GM10266 (cell line): Measurements from ENCODE around the gene MN1.

Experiments
- DNase-seq: peaks from one replicate; pipeline ENCODE4 v3.0.0; 2012; ENCODE audit errors: extremely low spot score
- TF ChIP-seq, protein P1 (sequence below): IDR thresholded peaks from 2 replicates; pipeline ENCODE4 v1.5.1; 2012; ENCODE audit warnings: mild to moderate bottlenecking, low read depth; ENCODE audit not compliant: control insufficient read depth, insufficient read depth; ENCODE audit errors: missing control alignments

MN1 gene

GRCh38 chr22:27714068-27714467 lies 87.5 kb downstream of the MN1 start:
- TF ChIP-seq, protein P1, sequence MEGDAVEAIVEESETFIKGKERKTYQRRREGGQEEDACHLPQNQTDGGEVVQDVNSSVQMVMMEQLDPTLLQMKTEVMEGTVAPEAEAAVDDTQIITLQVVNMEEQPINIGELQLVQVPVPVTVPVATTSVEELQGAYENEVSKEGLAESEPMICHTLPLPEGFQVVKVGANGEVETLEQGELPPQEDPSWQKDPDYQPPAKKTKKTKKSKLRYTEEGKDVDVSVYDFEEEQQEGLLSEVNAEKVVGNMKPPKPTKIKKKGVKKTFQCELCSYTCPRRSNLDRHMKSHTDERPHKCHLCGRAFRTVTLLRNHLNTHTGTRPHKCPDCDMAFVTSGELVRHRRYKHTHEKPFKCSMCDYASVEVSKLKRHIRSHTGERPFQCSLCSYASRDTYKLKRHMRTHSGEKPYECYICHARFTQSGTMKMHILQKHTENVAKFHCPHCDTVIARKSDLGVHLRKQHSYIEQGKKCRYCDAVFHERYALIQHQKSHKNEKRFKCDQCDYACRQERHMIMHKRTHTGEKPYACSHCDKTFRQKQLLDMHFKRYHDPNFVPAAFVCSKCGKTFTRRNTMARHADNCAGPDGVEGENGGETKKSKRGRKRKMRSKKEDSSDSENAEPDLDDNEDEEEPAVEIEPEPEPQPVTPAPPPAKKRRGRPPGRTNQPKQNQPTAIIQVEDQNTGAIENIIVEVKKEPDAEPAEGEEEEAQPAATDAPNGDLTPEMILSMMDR: no peak
- no peak for DNase-seq

DNA sequence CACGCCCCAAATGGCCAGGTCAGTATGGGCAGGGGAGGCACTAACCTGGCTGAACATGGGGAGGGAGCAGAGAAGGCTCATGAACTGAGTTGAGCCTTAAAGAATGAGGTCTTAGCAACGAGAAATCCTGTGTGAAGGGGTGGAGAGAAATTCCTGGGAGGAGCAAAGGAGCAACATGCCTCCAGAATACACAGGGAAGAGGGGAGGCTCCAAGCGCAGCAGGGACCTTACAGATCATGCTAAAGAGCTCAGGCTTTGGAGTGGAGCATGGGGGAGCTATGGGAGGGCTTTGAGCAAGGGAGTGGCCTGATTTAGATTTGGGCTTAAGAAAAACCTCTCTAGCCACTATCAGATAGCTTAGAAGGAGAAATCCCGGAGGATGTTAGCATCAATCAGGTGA lies 88.1 kb downstream of the MN1 start:
- no peak for DNase-seq
- TF ChIP-seq, protein P1: no peak

DNA sequence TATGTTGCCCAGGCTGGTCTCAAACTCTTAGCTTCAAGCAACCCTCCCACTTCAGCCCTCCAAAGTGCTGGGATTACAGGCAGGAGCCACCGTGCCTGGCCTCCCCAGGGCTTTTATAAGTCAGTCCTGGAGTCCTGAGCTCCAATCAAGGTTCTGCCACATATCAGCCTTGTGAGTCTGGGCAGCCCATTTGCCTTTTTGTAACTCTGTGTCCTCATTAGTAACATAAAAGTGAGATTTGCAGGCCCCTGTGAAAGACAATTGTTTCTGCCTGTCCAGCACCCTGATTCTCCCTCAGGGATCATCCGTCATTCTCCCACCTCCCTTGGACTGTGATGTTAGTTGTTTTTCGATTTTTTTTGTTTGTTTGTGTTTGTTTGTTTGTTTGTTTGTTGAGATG lies 89.8 kb downstream of the MN1 start:
- DNase-seq: no peak
- TF ChIP-seq, protein P1: no peak

GRCh38 chr22:27711012-27711411 lies 90.5 kb downstream of the MN1 start:
- no peak for DNase-seq
- TF ChIP-seq, protein P1: no peak

DNA sequence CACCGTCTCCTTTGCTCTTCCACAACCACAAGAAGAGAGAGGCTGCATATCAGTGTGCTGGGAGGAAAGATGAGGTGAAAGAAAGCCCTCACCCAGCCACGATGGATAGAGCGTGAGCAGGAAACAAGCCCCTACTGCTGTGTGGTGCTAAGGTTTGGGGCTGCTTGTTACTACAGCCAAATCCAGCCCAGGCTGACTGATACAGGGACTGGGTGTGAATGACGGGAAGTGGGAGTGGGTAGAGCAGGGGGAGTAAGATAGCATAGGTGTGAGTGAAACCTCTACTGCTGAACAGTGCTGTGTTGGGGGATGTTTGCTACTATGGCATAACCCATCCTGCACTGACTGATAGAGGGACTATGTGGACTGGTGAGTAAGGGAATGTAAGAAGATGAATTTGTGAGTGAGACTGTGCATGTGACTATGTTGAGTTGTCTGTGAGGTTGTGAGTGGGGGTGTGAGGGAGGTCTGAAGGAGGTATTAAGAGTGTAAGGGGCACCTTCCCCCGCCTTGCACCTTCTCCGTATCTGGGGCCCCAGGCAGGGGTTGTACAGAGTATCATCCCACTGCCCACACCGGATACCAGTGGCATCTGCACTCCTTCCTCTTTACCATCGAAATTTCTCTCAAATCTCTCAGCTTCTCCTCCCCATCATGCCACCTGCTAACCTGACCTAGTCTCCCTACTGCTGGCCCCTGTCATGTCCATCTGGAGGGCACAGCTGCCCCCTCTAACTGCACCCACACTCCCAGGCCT lies 91.5 kb downstream of the MN1 start:
- TF ChIP-seq, protein P1: no peak

GRCh38 chr22:27706489-27706888 lies 95.1 kb downstream of the MN1 start:
- TF ChIP-seq, protein P1: no peak

More for the DNA sequence above, 91.5 kb downstream of the MN1 start:
- DNase-seq: no peak

GRCh38 chr22:27705408-27706080 lies 96.0 kb downstream of the MN1 start:
- no peak for DNase-seq
- TF ChIP-seq, protein P1: no peak

More at GRCh38 chr22:27706489-27706888, 95.1 kb downstream of the MN1 start:
- no peak for DNase-seq
